ENCODE data around the gene MCF2L.
"Not testable (repeated sequence)": the region's sequence is repeated elsewhere in the genome, so short reads cannot be mapped to it uniquely, and the experiment has no call there.

MCF2L gene

GRCh38 chr13:113017506-113018215, 48.6 kb downstream of the MCF2L start:
- DNase-seq: no peak

GRCh38 chr13:113018676-113019465, 49.9 kb downstream of the MCF2L start:
- no peak for DNase-seq

- DNase-seq: no peak
Measured at GRCh38 chr13:113020323-113021080, 51.5 kb downstream of the MCF2L start.

- no peak for DNase-seq
Measured at GRCh38 chr13:113021391-113021790, 52.4 kb downstream of the MCF2L start.

GRCh38 chr13:113021811-113022210, 52.8 kb downstream of the MCF2L start:
- DNase-seq: no peak

GRCh38 chr13:113022391-113022744, 53.4 kb downstream of the MCF2L start:
- DNase-seq: no peak

- no peak for DNase-seq
Measured at GRCh38 chr13:113022745-113023574, 53.9 kb downstream of the MCF2L start.

- no peak for DNase-seq
Measured at GRCh38 chr13:113023694-113024430, 54.8 kb downstream of the MCF2L start.

GRCh38 chr13:113024466-113024865, 55.5 kb downstream of the MCF2L start:
- no peak for DNase-seq

- DNase-seq: no peak
Measured at GRCh38 chr13:113026391-113026910, 57.4 kb downstream of the MCF2L start.

- no peak for DNase-seq
Measured at GRCh38 chr13:113027095-113027494, 58.1 kb downstream of the MCF2L start.

GRCh38 chr13:113027566-113027965, 58.6 kb downstream of the MCF2L start:
- no peak for DNase-seq

GRCh38 chr13:113028336-113029060, 59.5 kb downstream of the MCF2L start:
- DNase-seq: no peak

- DNase-seq: no peak
Measured at GRCh38 chr13:113029061-113029445, 60.0 kb downstream of the MCF2L start.

- DNase-seq: no peak
Measured at GRCh38 chr13:113029487-113030258, 60.7 kb downstream of the MCF2L start.

- not testable (repeated sequence) for DNase-seq
Measured at GRCh38 chr13:113030259-113030640, 61.2 kb downstream of the MCF2L start.

- DNase-seq: no peak
Measured at GRCh38 chr13:113031465-113031864, 62.5 kb downstream of the MCF2L start.

GRCh38 chr13:113032291-113032690, 63.3 kb downstream of the MCF2L start:
- DNase-seq: no peak

GRCh38 chr13:113033054-113033850, 64.2 kb downstream of the MCF2L start:
- no peak for DNase-seq

Data from CD4-positive, alpha-beta T cell treated with Interferon gamma for 1 hour (primary cell).